ENCODE measurements around the gene COL1A1.

- TF ChIP-seq CTCF (conservative IDR thresholded peaks at IDR 0.05; ENCODE audit: low read length), result no peak
- TF ChIP-seq EZH2phosphoT487 (IDR thresholded peaks at IDR 0.05; ENCODE audit: borderline replicate concordance, low read depth, low read length), result no peak
Measured at GRCh38 chr17:50201276-50201854, at the start of gene COL1A1.

All from OCI-LY7 (cell line).